HG03108 (cell line): Measurements from ENCODE around the gene OR56B4.
"Not testable (repeated sequence)": the region's sequence is repeated elsewhere in the genome, so short reads cannot be mapped to it uniquely, and the experiment has no call there.

Experiments used
- ATAC-seq: cut with Tn5 transposase; IDR thresholded peaks from one replicate; pipeline ENCODE4 v1.9.1; 2021; ENCODE audit warnings: moderate library complexity; ENCODE audit not compliant: unreplicated experiment

Gene OR56B4

GRCh38 chr11:6107384-6107783 is at the start of gene OR56B4:
OR56B4 (plus strand) TSS chr11:6107684; CDS start chr11:6107779, 95 bp downstream.
- not testable (repeated sequence) for ATAC-seq

- no peak for ATAC-seq
Observed at GRCh38 chr11:6061475-6061874, 46.0 kb upstream of the OR56B4 start.

GRCh38 chr11:6062691-6063358 is 44.7 kb upstream of the OR56B4 start:
- no peak for ATAC-seq

- ATAC-seq, result no peak
Observed at GRCh38 chr11:6067502-6067901, 40.0 kb upstream of the OR56B4 start.

GRCh38 chr11:6076443-6076842 is 31.0 kb upstream of the OR56B4 start:
- ATAC-seq, result not testable (repeated sequence)

GRCh38 chr11:6077723-6078122 is 29.8 kb upstream of the OR56B4 start:
- ATAC-seq, result no peak

GRCh38 chr11:6079463-6079862 is 28.0 kb upstream of the OR56B4 start:
- ATAC-seq, result no peak

GRCh38 chr11:6083129-6083528 is 24.4 kb upstream of the OR56B4 start:
- ATAC-seq, result no peak

- no peak for ATAC-seq
Observed at GRCh38 chr11:6084587-6084986, 22.9 kb upstream of the OR56B4 start.

- ATAC-seq, result no peak
Observed at GRCh38 chr11:6094186-6094585, 13.3 kb upstream of the OR56B4 start.

GRCh38 chr11:6095798-6096197 is 11.7 kb upstream of the OR56B4 start:
- no peak for ATAC-seq

GRCh38 chr11:6096417-6096816 is 11.1 kb upstream of the OR56B4 start:
- ATAC-seq, result no peak

GRCh38 chr11:6099577-6099976 is 7.9 kb upstream of the OR56B4 start:
- no peak for ATAC-seq

- no peak for ATAC-seq
Observed at GRCh38 chr11:6110011-6110410, 2.5 kb downstream of the OR56B4 start.

- ATAC-seq, result no peak
Observed at GRCh38 chr11:6111673-6112072, 4.2 kb downstream of the OR56B4 start.

GRCh38 chr11:6116638-6117037 is 9.2 kb downstream of the OR56B4 start:
- ATAC-seq, result no peak

- no peak for ATAC-seq
Observed at GRCh38 chr11:6124245-6124644, 16.8 kb downstream of the OR56B4 start.

- ATAC-seq, result no peak
Observed at GRCh38 chr11:6127881-6128280, 20.4 kb downstream of the OR56B4 start.

GRCh38 chr11:6129011-6129410 is 21.5 kb downstream of the OR56B4 start:
- no peak for ATAC-seq

GRCh38 chr11:6129635-6130034 is 22.2 kb downstream of the OR56B4 start:
- no peak for ATAC-seq

GRCh38 chr11:6132431-6132830 is 24.9 kb downstream of the OR56B4 start:
- no peak for ATAC-seq

- not testable (repeated sequence) for ATAC-seq
Observed at GRCh38 chr11:6135936-6136335, 28.5 kb downstream of the OR56B4 start.

GRCh38 chr11:6142936-6143335 is 35.5 kb downstream of the OR56B4 start:
- ATAC-seq, result no peak
